Choroid plexus epithelial cell (primary cell): Measurements from ENCODE around the gene TRIP6.
"Not testable (repeated sequence)": the region's sequence is repeated elsewhere in the genome, so short reads cannot be mapped to it uniquely, and the experiment has no call there.

ENCODE experiments used
- DNase-seq: peaks from one replicate; pipeline ENCODE4 v3.0.0-alpha.2; 2010; ENCODE audit warnings: low read depth
- H3K4me3 ChIP-seq: 2 replicates; pipeline ENCODE4 v1.5.1; 2011; ENCODE audit warnings: low read depth, mild to moderate bottlenecking, control low read depth, low read length, moderate library complexity
- CTCF ChIP-seq: conservative IDR thresholded peaks from 2 replicates; pipeline ENCODE4 v1.5.1; 2011; ENCODE audit warnings: low read depth, mild to moderate bottlenecking, control low read depth, inconsistent platforms, low read length, moderate library complexity

TRIP6 gene

GRCh38 chr7:100908512-100908911, 41.3 kb downstream of the TRIP6 start:
- no peak overlapping the region for H3K4me3 ChIP-seq
- TF ChIP-seq CTCF: no peak
- no peak for DNase-seq

GRCh38 chr7:100910443-100910842, 43.3 kb downstream of the TRIP6 start:
- H3K4me3 ChIP-seq, DNase-seq: not testable (repeated sequence)

- no peak for DNase-seq
- TF ChIP-seq CTCF: no peak
- no peak overlapping the region for H3K4me3 ChIP-seq
Observed at GRCh38 chr7:100911484-100911883, 44.3 kb downstream of the TRIP6 start.

- no peak overlapping the region for H3K4me3 ChIP-seq
- no peak for TF ChIP-seq CTCF
- DNase-seq: no peak
Observed at GRCh38 chr7:100914208-100914878, 47.2 kb downstream of the TRIP6 start.

GRCh38 chr7:100914879-100915447, 47.8 kb downstream of the TRIP6 start:
- no peak for DNase-seq
- no peak for TF ChIP-seq CTCF
- H3K4me3 ChIP-seq: no peak overlapping the region

GRCh38 chr7:100919335-100919734, 52.1 kb downstream of the TRIP6 start:
- not testable (repeated sequence) for H3K4me3 ChIP-seq, DNase-seq

- not testable (repeated sequence) for DNase-seq, H3K4me3 ChIP-seq
Observed at GRCh38 chr7:100919779-100920437, 52.7 kb downstream of the TRIP6 start.

- no peak for DNase-seq
- TF ChIP-seq CTCF: no peak
- no peak overlapping the region for H3K4me3 ChIP-seq
Observed at GRCh38 chr7:100921039-100921438, 53.9 kb downstream of the TRIP6 start.
